Effector memory CD8-positive, alpha-beta T cell (primary cell): Measurements from ENCODE around the gene MAP3K12.
"Not testable (repeated sequence)": the region's sequence is repeated elsewhere in the genome, so short reads cannot be mapped to it uniquely, and the experiment has no call there.

Experiments used
- ATAC-seq: fragments of 150-1000 bp; cut with Tn5 transposase; replicated peaks from 2 replicates; pipeline ENCODE4 v1.10.0; 2021; ENCODE audit warnings: mild to moderate bottlenecking, moderate library complexity
- DNase-seq, 3 experiments: peaks; one replicate each; pipeline ENCODE4 v3.0.0; 2021
- H3K27ac Mint-ChIP-seq, 2 donors: one replicate each; pipeline ENCODE4 v1.8.0; 2022; ENCODE audit warnings: mild to moderate bottlenecking in 2 of 2, mixed read lengths in 2 of 2, moderate library complexity in 2 of 2
- H3K27me3 Mint-ChIP-seq, 2 donors: one replicate each; pipeline ENCODE4 v1.8.0; 2022; ENCODE audit warnings: mixed read lengths in 2 of 2
- H3K36me3 Mint-ChIP-seq: one replicate; pipeline ENCODE4 v1.8.0; 2022; ENCODE audit warnings: mild to moderate bottlenecking, moderate library complexity, mixed read lengths; ENCODE audit not compliant: insufficient read depth
- H3K4me1 Mint-ChIP-seq, 2 donors: one replicate each; pipeline ENCODE4 v1.8.0; 2022; ENCODE audit warnings: low read depth in 2 of 2, mixed read lengths in 2 of 2
- H3K4me3 Mint-ChIP-seq, 2 donors: one replicate each; pipeline ENCODE4 v1.8.0; 2022; ENCODE audit warnings: mild to moderate bottlenecking in 2 of 2, mixed read lengths in 2 of 2, moderate library complexity in 2 of 2
- H3K9me3 Mint-ChIP-seq, 2 donors: one replicate each; pipeline ENCODE4 v1.8.0; 2022; ENCODE audit warnings: mixed read lengths in 2 of 2
- total RNA-seq, 9 experiments: gene quantifications; one replicate each; lab custom pipeline; 2026; lab: John Stamatoyannopoulos, UW

The MAP3K12 gene, protein sequence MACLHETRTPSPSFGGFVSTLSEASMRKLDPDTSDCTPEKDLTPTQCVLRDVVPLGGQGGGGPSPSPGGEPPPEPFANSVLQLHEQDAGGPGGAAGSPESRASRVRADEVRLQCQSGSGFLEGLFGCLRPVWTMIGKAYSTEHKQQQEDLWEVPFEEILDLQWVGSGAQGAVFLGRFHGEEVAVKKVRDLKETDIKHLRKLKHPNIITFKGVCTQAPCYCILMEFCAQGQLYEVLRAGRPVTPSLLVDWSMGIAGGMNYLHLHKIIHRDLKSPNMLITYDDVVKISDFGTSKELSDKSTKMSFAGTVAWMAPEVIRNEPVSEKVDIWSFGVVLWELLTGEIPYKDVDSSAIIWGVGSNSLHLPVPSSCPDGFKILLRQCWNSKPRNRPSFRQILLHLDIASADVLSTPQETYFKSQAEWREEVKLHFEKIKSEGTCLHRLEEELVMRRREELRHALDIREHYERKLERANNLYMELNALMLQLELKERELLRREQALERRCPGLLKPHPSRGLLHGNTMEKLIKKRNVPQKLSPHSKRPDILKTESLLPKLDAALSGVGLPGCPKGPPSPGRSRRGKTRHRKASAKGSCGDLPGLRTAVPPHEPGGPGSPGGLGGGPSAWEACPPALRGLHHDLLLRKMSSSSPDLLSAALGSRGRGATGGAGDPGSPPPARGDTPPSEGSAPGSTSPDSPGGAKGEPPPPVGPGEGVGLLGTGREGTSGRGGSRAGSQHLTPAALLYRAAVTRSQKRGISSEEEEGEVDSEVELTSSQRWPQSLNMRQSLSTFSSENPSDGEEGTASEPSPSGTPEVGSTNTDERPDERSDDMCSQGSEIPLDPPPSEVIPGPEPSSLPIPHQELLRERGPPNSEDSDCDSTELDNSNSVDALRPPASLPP
- 9.4 to 41.6 (median 36.0) reads per million in 9 experiments for total RNA-seq

DNA sequence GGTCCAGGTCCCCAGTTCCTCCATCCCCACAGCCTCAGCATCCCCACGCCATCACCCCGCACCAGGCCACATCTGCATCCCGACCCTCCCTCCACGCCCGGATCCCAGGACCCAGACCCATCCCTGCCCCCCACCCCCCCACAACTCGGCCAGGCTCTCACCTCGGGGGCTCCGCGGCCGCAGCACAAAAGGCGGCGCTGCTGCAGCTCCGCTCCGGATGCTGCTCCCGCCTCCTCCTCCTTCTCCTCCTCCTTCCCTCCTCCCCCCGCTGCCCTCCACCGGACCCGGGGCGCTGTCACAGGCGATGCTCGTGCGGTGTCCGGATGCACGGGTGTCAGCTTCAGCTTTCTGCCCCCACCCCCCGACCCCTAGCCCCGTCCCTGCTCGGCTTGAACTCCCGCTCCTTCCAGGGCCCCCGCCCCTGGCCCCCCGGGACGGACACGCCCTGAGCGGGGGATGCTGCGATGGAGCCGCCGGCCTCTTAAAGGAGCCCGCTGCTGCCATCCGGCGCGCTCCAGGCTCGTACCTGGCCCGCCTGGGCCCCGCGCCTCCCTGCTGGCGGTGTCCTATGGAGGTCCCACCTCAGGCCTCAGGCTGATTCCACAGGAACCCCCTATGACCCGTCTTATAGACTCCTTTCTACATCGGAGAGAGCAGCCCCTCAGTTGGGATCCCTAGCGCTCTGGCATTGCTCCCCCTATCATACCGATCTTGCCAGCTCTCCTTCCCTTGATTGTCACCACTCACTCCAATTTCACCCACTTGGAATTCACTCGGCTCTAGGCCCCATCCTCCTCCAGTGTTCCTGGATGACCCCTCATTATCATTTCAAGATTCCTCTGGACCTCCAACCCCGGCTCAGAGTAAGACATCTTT is at the start of gene MAP3K12:
MAP3K12 (minus strand) TSS at position 193 of the 876 bp plus-strand sequence. CDS start 12,067 bp downstream, outside the sequence.
- DNase-seq (peak; percentile 37 to 58 (median 40)), ATAC-seq (no peak)
- no peaks in the 10 kb centered on the region for H3K27me3 Mint-ChIP-seq
- peaks cover 31% of the 10 kb centered on the region for H3K36me3 Mint-ChIP-seq
- peak within 1 kb of the TSS; percentile 90 to 95 for H3K4me3 Mint-ChIP-seq
- no peaks in the 10 kb centered on the region for H3K9me3 Mint-ChIP-seq
- H3K4me1 Mint-ChIP-seq: peaks cover 31 to 35% of the 10 kb centered on the region in 2 donors
- peak within 1 kb of the TSS; percentile 97 to 99 for H3K27ac Mint-ChIP-seq

DNA sequence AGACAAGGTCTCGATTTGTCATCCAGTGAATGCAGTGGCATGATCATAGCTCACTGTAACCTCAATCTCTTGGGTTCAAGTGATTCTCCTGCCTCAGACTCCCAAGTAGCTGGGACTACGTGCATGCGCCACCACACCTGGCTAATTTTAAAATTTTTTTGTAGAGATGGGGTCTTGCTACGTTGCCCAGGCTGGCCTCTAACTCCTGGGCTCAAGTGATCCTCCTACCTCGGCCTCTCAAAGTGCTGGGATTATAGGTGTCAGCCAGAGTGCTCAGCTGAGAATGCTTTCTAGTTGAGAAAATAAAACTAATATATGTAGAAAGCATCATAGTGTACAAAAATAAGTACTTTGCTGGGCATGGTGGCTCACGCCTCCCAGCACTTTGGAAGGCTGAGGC is 49.1 kb upstream of the MAP3K12 start:
- not testable (repeated sequence) for ATAC-seq, DNase-seq, H3K27me3 Mint-ChIP-seq, H3K4me1 Mint-ChIP-seq, H3K9me3 Mint-ChIP-seq, H3K4me3 Mint-ChIP-seq
- Mint-ChIP-seq H3K27ac (peak overlapping the region in 1 of 2 donors; percentile 38), H3K36me3 (peaks cover 47% of the 10 kb centered on the region)

DNA sequence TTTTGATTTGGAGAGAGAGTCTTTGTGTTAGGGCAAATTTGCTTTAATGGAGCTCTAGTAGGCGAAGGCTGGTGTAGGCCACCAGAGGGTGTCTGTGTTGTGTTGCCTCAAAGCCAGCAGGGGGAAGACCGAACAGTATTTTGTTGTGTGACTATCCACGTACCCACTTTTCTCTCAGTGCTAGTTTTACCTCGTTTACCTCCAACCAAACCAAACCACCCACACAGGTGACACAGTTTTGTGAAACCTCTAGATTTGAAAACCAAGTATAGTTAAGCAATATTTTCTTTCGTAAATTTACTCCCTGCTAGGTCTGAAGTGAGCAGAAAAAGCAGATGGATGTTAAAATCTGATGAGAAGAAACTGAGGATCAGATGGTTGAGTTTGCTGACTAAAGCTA is 44.3 kb upstream of the MAP3K12 start:
- Mint-ChIP-seq H3K36me3 (peaks cover 65% of the 10 kb centered on the region), H3K27ac (peak overlapping the region in 1 of 2 donors; percentile 73), H3K9me3 (no peaks in the 10 kb centered on the region), H3K4me1 (no peaks in the 10 kb centered on the region), H3K27me3 (no peaks in the 10 kb centered on the region), H3K4me3 (no peak overlapping the region)
- ATAC-seq (peak; percentile 71), DNase-seq (peak; percentile 4 to 22 (median 5))

DNA sequence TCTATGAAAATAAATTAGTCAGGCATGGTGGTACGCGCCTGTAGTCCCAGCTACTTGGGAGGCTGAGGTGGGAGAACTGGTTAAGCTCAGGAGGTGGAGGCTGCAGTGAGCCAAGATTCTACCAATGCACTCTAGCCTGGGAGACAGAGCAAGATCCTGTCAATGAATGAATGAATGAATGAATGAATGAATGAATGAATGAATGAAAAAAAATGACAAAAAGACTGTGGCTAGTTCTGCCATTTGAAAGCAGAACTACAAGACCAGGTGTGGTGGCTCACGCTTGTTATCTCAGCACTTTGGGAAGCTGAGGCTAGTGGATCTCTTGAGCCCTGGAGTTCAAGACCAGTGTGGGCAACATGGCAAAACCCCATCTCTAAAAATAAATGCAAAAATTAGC is 40.3 kb upstream of the MAP3K12 start:
- Mint-ChIP-seq H3K27me3 (no peaks in the 10 kb centered on the region), H3K27ac (peak overlapping the region in 1 of 2 donors; percentile 79), H3K4me1 (no peaks in the 10 kb centered on the region), H3K36me3 (peaks cover 72% of the 10 kb centered on the region), H3K4me3 (no peak overlapping the region), H3K9me3 (no peaks in the 10 kb centered on the region)
- DNase-seq: no peak
- ATAC-seq: no peak

DNA sequence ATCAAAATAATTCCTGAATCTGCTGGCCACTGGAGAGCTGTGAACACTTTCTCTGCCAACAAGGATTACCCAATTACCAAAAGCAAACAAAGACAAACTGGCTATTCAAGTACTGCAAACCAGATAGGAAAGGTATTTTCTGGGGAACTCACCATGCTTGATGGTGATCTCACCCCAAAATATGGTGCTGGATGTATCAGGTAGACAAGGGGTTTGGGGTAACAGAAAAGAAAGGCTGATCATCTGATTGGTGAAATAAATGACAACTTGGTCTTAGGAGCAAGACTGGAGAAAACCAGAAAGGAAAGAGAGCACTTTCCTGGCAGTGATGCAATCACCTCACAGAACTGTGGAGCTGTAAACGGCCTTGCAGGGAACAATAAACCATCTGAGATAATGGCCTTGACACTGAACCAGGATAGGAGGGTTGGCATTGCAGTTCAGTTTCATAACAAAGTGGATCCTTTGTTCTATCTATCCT is 39.0 kb upstream of the MAP3K12 start:
- Mint-ChIP-seq H3K4me3 (no peak overlapping the region), H3K27ac (peak overlapping the region in 1 of 2 donors; percentile 79), H3K27me3 (no peaks in the 10 kb centered on the region), H3K9me3 (no peaks in the 10 kb centered on the region), H3K36me3 (peaks cover 80% of the 10 kb centered on the region), H3K4me1 (no peaks in the 10 kb centered on the region)
- DNase-seq (no peak), ATAC-seq (no peak)

DNA sequence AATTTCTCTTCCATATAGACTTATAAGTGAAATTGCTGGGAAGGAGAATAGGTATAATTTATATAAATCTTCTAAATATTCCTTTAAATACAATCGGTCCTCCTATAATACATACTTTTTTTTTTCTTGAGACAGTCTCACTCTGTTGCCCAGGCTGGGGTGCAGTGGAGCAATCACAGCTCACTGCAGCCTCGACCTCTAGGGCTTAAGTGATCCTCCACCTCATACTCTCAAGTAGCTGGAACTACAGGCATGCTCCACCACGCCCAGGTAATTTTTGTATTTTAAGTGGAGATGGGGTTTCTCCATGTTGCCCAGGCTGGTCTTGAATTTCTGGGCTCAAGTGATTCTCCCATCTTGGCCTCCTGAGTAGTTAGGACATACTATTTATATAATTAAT is 37.7 kb upstream of the MAP3K12 start:
- DNase-seq (no peak), ATAC-seq (no peak)
- Mint-ChIP-seq H3K4me3 (no peak overlapping the region), H3K27ac (no peak overlapping the region), H3K27me3 (no peaks in the 10 kb centered on the region), H3K36me3 (peaks cover 80% of the 10 kb centered on the region), H3K4me1 (no peaks in the 10 kb centered on the region), H3K9me3 (no peaks in the 10 kb centered on the region)

DNA sequence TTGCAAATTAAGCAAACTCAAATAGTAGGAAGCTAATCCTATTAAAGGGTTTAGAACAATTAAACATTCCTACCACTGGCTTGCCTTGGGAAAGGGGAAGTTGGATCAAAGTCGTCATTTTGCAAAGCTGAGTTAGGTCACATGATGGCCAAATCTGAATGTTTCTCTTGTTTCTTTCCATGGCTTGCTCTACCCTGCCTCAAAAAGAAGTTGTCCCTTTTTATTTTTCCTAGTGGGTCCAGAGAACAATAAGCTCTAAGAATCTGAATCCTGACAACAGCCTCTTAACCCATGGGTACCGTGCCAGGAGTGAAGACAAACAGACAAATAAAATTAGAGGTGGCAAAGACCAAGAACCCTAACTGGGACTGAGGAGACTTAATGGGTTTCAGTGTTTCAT is 34.2 kb upstream of the MAP3K12 start:
- no peak overlapping the region for H3K27ac Mint-ChIP-seq
- H3K4me1 Mint-ChIP-seq: no peaks in the 10 kb centered on the region
- no peak overlapping the region for H3K4me3 Mint-ChIP-seq
- H3K27me3 Mint-ChIP-seq: no peaks in the 10 kb centered on the region
- ATAC-seq (no peak), DNase-seq (no peak)
- peaks cover 85% of the 10 kb centered on the region for H3K36me3 Mint-ChIP-seq
- H3K9me3 Mint-ChIP-seq: no peaks in the 10 kb centered on the region

DNA sequence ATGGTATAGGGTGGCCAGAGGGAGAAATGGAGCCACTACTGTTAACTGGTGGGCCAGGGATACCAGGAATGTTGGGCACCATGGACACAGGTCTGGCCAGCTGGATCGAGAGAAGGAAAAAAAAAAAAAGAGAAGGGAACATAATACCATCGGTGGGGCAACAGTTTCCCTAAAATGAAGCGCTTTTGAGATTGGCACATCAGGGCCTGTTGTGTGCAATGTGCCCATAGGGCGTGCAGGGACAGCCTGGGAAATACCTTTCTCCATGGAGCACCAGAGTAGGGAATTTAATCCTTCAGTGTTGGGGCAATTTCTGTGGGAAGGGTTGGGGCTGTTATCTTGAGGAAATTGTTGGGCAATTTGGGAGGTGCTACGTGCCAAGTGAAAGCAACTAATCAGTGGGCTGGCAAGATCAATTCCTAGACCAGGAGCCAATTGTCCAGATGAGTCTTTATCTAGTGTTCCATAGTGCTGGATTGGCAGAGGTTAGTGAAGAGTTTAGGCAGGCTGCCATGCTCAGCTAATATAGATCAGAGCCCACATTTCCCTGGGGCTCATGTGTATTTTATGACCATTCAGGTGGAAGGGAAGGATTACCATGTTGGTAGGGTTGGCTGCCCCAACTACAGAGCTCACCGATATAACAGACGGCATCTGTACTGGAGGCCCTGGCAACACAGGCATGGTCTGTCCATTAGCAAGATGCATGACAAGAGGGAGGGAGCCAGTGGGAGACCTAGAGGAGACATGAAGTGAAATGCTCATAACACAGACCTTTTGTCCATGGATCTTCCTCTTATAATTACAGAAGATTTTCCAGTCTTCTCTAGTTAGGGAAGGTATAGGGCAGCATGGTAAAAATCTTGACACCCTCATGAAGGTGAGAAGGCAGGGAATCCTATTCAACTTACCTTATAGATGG is 33.5 kb upstream of the MAP3K12 start:
- no peaks in the 10 kb centered on the region for H3K4me1 Mint-ChIP-seq
- ATAC-seq (no peak), DNase-seq (no peak)
- peak overlapping the region in 1 of 2 donors; percentile 35 for H3K27ac Mint-ChIP-seq
- H3K4me3 Mint-ChIP-seq: no peak overlapping the region
- H3K36me3 Mint-ChIP-seq: peaks cover 89% of the 10 kb centered on the region
- H3K27me3 Mint-ChIP-seq: no peaks in the 10 kb centered on the region
- no peaks in the 10 kb centered on the region for H3K9me3 Mint-ChIP-seq

DNA sequence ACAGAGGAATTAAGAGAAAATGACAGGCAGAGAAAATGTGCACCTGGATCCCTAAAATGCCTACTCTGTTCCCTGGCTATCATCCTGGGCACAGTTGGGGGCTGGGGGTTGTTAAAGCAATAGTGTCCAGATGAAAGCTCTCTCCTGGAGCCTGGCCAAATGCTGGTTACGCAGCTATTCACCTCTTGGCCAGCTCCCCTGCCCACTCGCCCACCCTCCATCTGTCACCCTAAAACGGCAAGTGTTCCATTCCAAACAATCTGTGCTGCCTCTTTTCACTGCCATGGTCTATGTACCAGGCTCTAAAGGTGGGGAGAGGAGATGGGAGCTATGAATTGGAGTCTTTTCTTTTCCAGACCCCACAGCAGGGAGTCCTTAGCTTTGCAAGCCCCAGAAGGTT is 32.8 kb upstream of the MAP3K12 start:
- Mint-ChIP-seq H3K27ac (no peak overlapping the region), H3K27me3 (no peaks in the 10 kb centered on the region), H3K4me3 (no peak overlapping the region), H3K9me3 (no peaks in the 10 kb centered on the region), H3K36me3 (peaks cover 82% of the 10 kb centered on the region), H3K4me1 (no peaks in the 10 kb centered on the region)
- no peak for ATAC-seq
- no peak for DNase-seq

DNA sequence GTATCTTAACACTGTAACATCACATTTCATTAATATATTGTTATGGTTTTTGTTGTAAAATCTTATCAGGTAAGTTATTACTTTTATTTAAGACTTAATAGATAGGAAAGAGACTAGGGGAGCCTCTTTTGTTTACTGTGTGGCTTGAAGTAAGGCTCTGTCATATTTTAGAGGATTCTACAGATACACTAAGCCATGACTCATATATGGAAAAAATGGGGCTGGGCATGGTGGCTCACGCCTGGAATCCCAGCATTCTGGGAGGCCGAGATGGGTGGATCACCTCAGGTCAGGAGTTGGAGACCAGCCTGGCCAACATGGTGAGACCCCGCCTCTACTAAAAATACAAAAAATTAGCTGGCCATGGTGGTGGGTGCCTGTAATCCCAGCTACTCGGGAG is 31.7 kb upstream of the MAP3K12 start:
- H3K4me3 Mint-ChIP-seq: no peak overlapping the region
- no peak overlapping the region for H3K27ac Mint-ChIP-seq
- no peaks in the 10 kb centered on the region for H3K27me3 Mint-ChIP-seq
- ATAC-seq (no peak), DNase-seq (no peak)
- no peaks in the 10 kb centered on the region for H3K9me3 Mint-ChIP-seq
- H3K36me3 Mint-ChIP-seq: peaks cover 81% of the 10 kb centered on the region
- H3K4me1 Mint-ChIP-seq: no peaks in the 10 kb centered on the region

DNA sequence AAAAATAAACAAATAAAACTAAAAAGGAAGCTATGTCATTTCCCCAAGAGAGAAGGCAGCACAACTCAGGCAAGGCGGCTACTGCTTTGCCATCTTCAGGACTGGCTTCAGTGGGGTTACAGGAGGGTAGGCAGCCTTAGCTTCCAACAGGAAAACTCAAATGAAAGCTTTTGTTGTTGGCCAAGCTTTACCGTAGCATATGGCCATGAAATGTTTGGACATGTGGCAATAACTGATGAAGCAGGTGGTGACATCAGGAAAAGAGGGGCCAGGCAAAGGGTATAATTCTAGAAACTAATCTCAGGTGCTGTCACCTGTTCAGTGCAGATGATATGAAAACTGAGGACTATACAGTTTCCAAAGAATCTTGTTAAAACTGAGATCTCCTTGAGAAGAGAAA is 30.8 kb upstream of the MAP3K12 start:
- ATAC-seq (no peak), DNase-seq (no peak)
- peaks cover 72% of the 10 kb centered on the region for H3K36me3 Mint-ChIP-seq
- H3K27me3 Mint-ChIP-seq: no peaks in the 10 kb centered on the region
- no peaks in the 10 kb centered on the region for H3K4me1 Mint-ChIP-seq
- no peak overlapping the region for H3K27ac Mint-ChIP-seq
- no peak overlapping the region for H3K4me3 Mint-ChIP-seq
- H3K9me3 Mint-ChIP-seq: no peaks in the 10 kb centered on the region

DNA sequence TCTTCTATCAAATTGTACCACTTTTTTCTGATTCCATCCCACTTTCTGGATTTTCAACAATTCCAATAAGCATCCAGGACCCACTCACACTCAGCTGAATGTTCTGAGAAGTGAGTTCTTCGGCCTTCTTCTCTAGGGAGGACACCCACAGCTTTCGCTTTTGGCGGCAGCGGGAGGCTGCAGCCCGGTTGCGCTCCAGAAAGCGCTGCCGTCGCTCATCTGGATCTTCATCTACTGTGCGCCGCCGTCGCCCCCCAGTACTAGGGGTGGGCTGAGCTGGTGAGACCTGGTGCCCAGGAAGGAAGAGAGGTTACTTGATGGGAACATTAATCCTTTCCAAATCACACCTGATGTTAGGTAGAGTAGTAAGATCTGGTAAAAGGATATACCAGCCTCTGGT is 25.2 kb upstream of the MAP3K12 start:
- Mint-ChIP-seq H3K27ac (no peak overlapping the region), H3K4me1 (no peaks in the 10 kb centered on the region), H3K36me3 (peaks cover 54% of the 10 kb centered on the region), H3K9me3 (no peaks in the 10 kb centered on the region), H3K27me3 (no peaks in the 10 kb centered on the region), H3K4me3 (no peak overlapping the region)
- ATAC-seq (no peak), DNase-seq (no peak)
